HT-29 (cell line): Measurements from ENCODE around the gene NUTF2. TPM values are rescaled to one million over a fixed set of nuclear protein-coding genes. Genes with fewer than 3 reads are reported as not detected.
"Not testable (repeated sequence)": the region's sequence is repeated elsewhere in the genome, so short reads cannot be mapped to it uniquely, and the experiment has no call there.

ENCODE experiments used
- DNase-seq: peaks from one replicate; pipeline ENCODE4 v3.0.0-alpha.2; 2015; ENCODE audit warnings: low spot score
- total RNA-seq: library from RNA; depleted of rRNA; stranded (reverse); fragments of >200 nt; shearing (Covaris generic); gene quantifications from 2 replicates; pipeline ENCODE4 v1.2.3, GENCODE V29; 2014

NUTF2 gene
- total RNA-seq, 1 experiment from 2014 or later = 183 TPM

DNA sequence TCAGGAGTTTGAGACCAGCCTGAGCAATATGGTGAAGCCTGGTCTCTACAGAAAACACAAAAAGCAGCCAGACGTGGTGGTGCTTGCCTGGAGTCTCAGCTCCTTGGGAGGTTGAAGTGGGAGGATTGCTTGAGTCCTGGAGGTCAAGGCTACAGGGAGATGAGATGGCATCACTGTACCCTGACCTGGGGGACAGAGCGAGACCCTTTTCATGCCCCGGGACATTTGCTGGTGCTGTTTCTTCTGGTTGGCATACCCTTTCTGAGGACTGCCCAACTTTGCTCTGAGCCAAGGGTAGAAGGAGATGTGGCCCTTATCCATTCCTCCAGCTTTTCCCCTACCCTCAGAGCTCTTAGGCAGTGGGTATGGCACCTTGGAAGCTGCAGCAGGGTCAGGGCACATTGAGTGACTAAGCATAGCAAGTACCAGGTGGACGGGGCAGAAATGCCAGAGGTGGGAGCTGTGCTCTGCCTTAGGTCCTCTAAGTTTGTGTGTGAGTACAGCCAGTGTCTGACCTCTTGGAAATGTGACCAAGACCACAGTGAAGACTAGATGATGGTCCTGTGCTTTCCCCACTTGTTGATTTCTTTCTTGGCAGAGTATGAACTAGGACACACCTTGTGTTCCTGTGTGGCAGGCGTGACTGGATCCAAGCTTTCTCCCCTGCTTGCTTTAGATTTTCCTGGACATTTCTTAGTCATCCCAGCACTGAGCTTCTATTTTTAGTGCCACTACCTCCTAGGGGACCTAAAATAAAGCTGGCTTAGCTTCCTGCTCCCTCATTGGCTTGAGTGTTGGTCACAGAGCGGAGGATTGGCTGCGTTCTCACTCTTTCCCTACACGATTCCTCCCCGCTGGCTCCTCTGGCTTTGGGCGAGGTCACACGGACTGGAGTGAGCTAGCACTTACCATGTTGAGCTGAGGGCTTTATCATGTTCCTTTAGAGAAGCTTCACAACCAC is 16.2 kb downstream of the NUTF2 start:
- no peak for DNase-seq

DNA sequence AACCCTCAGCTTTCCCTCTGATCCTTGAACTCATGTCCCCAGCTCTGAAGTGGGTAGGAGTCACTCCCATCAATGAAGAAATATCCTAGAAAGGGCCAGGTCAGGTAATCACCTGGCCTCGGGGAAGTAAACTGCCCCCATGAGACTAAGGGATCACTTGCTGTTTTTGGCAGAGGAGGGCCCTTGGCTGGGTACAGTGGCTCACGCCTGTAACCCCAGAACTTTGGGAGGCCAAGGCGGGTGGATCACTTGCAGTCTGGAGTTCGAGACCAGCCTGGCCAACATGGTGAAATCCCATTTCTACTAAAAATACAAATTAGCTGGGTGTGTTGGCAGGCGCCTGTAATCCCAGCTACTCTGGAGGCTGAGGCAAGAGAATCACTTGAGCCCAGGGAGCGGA is 17.3 kb downstream of the NUTF2 start:
- DNase-seq = not testable (repeated sequence)

DNA sequence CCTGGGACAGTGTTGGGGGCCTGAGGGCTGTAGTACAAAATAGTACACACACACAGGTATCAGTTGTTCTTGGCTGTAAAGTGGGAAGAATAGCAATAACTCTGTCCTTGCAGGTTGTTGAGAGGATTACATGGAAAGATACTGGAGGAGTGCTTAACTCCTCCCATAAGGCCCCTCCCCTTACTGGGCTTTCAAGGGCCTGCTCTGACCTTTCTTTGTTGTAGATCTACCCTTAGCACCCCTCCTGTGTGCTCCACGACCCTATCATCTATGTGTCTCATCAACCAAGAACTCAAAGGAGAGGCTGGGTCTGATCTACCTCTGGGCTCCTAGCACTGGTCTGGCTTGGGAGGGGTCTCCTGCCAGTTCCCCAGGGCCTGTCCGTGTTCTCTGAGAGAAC is 17.9 kb downstream of the NUTF2 start:
- DNase-seq = no peak

DNA sequence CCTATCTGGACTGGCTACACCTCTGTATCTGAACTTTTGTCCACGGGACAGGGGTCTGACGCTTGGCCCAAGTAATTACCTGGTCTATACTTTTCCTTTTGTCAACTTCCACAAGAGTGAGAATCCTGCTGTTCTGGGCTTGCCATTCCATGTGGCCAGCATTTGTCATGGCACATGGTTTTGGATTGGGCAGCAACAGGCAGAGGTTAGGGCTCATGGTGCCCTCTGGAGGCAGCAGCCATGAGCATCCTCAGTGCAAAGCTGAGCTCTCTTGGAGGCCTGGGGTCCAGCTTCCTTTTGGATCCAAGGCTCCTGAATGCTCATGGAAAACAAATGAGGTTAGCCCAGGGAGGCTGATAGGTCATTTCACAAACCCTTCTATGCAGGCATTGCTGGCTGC is 18.6 kb downstream of the NUTF2 start:
- peak; percentile 52 for DNase-seq

DNA sequence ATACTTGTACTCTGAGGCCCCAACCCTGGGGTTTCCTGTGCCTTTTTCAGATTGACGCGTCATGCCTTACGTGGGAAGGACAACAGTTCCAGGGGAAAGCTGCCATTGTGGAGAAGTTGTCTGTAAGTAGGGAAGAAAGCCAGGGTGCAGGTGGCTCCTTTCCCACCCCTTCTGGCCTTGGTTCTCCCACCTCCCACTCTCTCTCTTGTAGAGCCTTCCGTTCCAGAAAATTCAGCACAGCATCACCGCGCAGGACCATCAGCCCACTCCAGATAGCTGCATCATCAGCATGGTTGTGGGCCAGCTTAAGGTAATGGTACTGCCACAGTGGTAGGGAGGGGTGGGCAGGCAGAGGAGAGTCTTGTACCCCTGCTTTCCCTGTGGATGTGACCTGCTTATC is 21.6 kb downstream of the NUTF2 start:
- no peak for DNase-seq

DNA sequence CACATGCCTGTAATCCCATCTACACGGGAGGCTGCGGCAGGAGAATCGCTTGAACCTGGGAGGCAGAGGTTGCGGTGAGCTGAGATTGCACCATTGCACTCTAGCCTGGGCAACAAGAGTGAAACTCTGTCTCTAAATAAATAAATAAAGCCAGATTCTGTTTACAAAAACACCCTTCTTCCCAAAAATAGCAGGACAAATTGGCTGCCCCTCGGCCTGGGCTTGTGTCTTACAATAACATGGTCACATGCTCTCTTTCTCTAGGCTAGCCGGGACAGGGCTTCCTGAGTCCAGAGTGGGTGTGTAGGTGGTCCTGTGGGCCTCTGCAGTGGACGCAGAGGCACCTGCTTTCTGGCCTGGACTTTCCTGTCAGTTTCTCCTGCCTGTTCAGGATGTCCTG is 22.9 kb downstream of the NUTF2 start:
- no peak for DNase-seq

DNA sequence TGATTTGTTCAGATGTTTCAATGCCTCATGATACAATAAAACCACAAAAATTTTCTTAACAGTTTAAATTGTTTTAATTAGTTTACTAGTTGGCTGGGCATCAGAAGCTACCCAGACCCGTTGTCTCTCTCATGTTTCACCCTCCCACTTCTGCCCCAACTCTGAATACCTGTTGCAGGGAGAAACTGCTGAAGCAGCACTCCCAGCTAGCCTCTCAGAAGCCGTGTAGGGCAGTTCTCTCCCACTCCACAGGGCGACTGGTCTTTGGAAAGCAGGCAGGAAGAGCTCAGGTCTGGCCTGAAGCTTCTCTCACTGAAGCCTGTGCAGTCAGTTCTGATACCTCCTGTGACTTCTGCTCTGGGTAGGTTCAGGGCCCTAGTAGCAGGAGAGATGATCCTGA is 24.5 kb downstream of the NUTF2 start:
- no peak for DNase-seq

DNA sequence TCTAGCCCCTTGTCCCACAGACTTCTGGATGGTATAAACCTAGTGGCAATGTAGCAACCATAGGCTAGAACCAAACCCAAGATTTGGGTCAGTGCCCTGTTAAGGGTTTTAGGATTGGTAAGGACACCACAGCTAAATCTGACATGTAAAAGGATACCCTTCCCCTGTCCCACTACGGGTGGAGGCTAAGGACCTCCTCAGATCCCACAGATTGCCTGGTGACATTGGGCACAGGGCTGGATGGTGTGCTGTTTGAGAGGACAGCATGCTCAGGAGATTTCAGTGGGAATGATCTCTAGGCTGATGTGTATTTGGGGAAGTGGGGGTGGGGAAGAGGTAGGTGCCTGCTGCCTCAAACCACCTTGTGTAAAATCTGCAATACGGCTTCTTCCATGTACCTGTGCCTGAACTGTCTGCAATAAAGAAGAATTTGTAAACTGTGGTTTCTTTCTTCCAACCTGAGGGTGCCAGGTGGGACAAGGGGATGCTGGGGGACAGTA is 25.4 kb downstream of the NUTF2 start:
- DNase-seq = no peak

DNA sequence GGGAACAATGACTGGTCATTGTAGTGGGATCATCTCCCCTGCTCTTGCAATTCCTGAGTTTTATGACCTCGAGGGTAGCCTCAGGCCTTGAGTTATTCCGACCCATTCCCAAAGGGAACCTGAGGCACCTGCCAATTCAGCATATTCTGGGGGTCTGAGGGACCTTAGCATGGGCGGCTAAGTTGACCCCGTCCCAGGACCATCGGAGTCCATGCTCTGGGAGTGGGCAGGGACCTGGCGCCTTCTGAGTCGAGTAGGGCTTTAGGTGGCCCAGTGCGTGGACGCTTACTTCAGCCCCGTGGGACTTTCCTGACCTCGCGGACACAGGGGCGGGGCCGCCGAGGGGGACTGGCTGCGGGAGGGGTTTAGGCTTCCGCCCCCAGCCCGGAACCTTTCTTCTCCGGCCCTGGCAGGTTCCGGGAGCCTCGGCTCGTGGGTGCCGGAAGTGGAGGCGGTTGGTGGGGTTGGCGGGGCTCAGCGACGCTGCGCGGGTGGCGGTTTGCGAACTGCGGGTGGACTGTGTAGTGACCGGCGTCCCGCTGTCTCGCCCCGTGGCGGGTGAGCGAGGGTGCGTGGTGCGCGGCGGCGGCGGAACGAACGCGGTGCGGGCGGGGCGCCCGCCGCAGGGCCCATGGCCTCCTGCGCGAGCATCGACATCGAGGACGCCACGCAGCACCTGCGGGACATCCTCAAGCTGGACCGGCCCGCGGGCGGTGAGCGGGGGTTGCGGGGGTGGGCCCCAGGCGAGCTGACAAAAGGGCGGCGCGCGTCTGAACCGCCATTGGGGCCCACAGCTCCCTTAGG is 26.1 kb downstream of the NUTF2 start, which contains the start of gene EDC4:
Gene EDC4 (plus strand): TSS at position 422 of the 804 bp plus-strand sequence. CDS start 210 bp downstream, at position 632.
- DNase-seq = peak; percentile 77

DNA sequence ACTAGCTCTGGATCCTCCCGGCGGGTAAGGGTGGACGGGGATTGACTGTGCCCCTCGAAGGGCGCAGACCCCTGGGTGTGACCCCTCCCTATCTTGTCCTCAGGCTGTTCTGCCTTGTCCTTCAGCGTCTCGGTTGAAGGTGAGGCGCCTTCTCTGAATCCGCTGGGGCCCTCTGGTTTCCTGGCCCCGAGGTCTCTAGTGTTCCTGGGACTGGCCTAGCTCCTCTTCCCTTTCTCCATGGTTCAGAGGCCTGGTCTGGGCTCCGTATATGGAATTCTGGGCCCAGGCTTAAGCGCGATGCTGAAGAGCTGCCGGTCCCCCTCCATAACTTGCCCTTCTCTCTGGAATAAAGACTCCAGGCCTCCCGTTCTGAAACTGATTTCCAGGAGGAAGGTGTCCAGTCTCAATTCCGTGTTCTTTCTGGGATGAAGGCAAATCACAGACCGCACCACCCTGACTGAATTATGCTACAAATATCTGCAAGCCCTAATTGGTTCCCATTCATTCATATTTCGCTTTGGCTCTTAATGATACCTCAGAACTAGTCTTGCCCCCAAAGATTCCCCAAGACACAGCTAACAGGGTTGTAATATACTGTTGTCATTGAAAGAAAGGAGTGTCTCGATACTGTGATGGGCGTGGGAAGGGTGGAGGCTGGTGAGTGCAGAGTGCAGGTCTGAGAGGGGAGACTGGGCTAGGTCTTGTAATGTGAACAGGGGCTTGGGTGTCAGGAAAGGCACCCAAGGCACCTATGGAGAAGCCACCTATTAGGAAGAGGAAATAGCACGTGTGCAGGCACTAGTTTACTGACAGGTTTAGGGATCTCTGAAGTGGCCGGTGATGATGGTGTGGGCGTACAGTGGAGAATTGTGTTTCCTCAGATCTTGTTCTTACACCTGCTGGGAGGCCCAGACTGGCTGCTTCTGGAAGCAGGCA is 27.0 kb downstream of the NUTF2 start:
- peak; percentile 31 for DNase-seq

DNA sequence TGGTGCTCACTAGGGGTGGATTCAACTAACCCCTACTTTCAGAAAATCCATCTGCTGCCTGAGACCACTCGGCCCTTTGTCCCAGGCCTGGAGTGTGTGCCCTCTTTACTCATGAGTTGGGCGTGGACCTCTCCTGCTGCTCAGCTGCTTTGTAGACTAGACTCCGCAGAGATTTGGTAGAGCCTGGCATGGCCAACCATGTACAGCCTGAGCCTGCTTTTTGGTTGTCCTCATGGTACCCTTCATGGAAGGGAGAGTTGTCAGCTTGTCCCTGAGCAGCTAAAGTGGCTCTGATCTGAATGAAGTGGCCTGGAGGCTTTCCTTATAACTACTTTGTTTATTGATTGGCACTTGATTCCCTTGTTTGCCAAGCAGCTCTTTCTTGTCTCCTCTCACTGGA is 27.6 kb downstream of the NUTF2 start:
- DNase-seq = no peak

DNA sequence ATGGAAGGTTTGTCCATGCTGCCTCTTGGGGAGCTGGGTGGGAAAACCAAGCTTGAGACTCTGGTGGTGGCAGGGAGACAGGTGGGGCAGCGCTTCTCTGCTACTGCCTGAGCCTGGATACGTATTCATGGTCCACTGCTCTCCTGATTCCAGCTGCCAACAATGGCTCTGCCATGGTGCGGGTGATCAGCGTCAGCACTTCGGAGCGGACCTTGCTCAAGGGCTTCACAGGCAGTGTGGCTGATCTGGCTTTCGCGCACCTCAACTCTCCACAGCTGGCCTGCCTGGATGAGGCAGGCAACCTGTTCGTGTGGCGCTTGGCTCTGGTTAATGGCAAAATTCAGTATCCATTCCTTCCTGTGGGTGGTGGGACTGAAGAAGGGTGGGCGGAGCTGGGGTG is 30.3 kb downstream of the NUTF2 start:
- no peak for DNase-seq

DNA sequence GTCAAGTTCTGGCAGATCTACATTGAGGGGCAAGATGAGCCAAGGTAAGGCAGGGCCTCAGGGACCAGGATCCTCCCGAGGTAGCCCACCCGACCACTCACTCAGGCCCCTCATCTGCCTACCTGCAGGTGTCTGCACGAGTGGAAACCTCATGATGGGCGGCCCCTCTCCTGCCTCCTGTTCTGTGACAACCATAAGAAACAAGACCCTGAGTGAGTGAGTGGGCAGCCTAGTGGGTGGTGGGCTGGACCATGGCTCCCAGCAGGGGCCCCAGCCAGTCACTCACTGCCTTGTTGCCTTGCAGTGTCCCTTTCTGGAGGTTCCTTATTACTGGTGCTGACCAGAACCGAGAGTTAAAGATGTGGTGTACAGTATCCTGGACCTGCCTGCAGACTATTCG is 31.5 kb downstream of the NUTF2 start:
- DNase-seq = no peak

DNA sequence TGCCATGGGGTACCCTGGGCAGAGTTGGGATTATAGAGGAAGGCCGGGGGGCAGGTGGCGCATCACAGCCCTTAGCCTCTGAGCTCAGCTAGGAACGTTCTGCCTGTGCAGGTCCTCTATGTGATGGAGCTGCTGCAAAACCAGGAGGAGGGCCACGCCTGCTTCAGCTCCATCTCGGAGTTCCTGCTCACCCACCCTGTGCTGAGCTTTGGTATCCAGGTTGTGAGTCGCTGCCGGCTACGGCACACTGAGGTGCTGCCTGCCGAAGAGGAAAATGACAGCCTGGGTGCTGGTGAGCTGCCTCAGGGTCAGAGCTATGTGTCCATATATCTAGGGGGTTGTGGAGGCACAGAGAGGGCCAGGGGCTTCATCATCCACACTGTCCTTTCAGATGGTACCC is 32.1 kb downstream of the NUTF2 start:
- DNase-seq = no peak

DNA sequence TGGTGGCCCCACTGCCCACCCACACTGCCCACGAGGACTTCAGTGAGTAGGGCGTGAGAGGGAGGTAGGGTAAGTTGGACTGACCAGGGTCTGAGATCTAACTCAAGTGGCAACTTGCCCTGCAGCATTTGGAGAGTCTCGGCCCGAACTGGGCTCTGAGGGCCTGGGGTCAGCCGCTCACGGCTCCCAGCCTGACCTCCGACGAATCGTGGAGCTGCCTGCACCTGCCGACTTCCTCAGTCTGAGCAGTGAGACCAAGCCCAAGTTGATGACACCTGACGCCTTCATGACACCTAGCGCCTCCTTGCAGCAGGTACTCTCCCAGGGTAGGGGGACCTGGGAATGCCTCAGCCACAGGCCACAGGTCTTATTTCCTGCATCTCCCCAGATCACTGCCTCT is 32.7 kb downstream of the NUTF2 start:
- no peak for DNase-seq

DNA sequence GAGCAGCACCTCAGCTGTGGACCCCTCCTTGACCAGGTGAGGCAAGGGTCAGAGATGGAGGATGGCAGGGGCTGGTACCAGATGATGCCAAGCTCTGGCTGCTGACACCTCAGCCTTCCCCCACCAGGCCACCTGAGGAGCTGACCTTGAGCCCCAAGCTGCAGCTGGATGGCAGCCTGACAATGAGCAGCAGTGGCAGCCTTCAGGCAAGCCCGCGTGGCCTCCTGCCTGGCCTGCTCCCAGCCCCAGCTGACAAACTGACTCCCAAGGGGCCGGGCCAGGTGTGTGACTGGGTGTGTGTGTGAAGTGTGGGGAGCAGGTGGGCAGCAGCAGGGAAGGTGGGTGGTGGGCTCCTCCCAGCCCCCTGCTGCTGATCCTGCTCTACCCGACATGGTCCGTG is 33.2 kb downstream of the NUTF2 start:
- DNase-seq = no peak

DNA sequence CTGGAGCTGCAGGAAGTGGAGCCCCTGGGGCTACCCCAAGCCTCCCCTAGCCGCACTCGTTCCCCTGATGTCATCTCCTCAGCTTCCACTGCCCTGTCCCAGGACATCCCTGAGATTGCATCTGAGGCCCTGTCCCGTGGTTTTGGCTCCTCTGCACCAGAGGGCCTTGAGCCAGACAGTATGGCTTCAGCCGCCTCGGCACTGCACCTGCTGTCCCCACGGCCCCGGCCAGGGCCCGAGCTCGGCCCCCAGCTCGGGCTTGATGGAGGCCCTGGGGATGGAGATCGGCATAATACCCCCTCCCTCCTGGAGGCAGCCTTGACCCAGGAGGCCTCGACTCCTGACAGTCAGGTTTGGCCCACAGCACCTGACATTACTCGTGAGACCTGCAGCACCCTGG is 33.9 kb downstream of the NUTF2 start:
- no peak for DNase-seq

DNA sequence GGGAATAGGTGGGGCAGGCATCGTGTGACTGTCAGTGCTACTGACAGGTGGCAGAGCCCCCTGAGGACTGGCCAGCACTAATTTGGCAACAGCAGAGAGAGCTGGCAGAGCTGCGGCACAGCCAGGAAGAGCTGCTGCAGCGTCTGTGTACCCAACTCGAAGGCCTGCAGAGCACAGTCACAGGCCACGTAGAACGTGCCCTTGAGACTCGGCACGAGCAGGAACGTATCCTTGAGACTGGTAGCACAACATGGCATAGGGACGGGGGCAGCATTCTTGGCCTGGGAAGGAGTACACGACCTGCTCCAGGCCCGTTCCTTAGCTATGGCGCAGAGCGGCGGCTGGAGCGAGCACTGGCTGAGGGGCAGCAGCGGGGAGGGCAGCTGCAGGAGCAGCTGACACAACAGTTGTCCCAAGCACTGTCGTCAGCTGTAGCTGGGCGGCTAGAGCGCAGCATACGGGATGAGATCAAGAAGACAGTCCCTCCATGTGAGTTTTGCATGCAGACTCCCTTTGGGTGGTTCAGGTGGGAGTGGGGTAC is 35.0 kb downstream of the NUTF2 start:
- DNase-seq = no peak

DNA sequence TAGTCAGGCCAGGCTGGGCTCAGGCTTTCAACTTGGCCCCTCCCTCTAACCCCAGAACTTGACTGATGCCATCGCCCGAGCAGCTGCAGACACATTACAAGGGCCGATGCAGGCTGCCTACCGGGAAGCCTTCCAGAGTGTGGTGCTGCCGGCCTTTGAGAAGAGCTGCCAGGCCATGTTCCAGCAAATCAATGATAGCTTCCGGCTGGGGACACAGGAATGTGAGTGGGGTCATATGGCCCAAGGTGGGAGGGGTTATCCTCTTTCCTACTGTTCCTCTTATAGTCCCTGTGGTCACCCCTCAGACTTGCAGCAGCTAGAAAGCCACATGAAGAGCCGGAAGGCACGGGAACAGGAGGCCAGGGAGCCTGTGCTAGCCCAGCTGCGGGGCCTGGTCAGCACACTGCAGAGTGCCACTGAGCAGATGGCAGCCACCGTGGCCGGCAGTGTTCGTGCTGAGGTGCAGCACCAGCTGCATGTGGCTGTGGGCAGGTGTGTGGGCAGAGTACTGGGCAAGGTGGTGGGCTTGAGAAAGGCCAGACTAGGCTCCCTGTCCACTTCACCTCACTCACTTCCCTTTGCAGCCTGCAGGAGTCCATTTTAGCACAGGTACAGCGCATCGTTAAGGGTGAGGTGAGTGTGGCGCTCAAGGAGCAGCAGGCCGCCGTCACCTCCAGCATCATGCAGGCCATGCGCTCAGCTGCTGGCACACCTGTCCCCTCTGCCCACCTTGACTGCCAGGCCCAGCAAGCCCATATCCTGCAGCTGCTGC is 35.8 kb downstream of the NUTF2 start:
- DNase-seq = no peak
